Stimulated activated naive CD8-positive, alpha-beta T cell treated with anti-CD3 and anti-CD28 coated beads, Interleukin-15, Interleukin-2, amounts not matched to agents 100 ng/mL and 50 ng/mL, for 24 hours (primary cell): ENCODE data around the gene RNF144A.
A peak's percentile ranks its signal among the peaks of the same experiment; 100 is the strongest.

Experiments
- H3K27ac Mint-ChIP-seq: one replicate; pipeline ENCODE4 v1.8.0; 2021; ENCODE audit warnings: mild to moderate bottlenecking, mixed read lengths
- H3K27me3 Mint-ChIP-seq: one replicate; pipeline ENCODE4 v1.8.0; 2021; ENCODE audit warnings: mixed read lengths
- H3K36me3 Mint-ChIP-seq: one replicate; pipeline ENCODE4 v1.8.0; 2021; ENCODE audit warnings: low read depth, mixed read lengths
- H3K4me1 Mint-ChIP-seq: one replicate; pipeline ENCODE4 v1.8.0; 2021; ENCODE audit warnings: low read depth, mixed read lengths
- H3K4me3 Mint-ChIP-seq: one replicate; pipeline ENCODE4 v1.8.0; 2021; ENCODE audit warnings: mild to moderate bottlenecking, mixed read lengths
- H3K9me3 Mint-ChIP-seq: one replicate; pipeline ENCODE4 v1.8.0; 2021; ENCODE audit warnings: mixed read lengths

Gene RNF144A

DNA sequence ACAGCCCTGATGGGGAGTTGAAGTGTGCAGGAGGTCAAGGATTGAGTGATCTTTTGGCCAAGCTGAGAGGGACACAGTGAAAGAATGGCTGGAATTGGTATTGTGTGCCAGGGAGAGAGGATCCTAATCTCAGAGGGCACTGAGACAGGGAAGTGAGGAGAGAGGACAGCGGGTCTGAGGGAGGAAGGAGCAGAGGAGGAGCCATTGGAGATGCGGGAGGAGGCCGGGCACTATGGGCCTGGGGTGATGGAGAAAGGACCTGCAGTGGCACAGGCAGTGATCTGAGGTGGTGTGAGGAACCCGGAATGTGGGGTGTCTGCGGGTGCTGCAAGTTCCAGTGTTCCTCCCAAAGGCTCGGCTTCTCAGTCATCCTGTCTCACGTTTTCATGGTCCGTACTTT lies 26.8 kb downstream of the RNF144A start:
- no peaks in the 10 kb centered on the region for H3K9me3 Mint-ChIP-seq
- peaks cover 43% of the 10 kb centered on the region for H3K36me3 Mint-ChIP-seq
- H3K27me3 Mint-ChIP-seq = no peaks in the 10 kb centered on the region
- no peak overlapping the region for H3K4me3 Mint-ChIP-seq
- H3K27ac Mint-ChIP-seq = no peak overlapping the region
- peaks cover 43% of the 10 kb centered on the region for H3K4me1 Mint-ChIP-seq

DNA sequence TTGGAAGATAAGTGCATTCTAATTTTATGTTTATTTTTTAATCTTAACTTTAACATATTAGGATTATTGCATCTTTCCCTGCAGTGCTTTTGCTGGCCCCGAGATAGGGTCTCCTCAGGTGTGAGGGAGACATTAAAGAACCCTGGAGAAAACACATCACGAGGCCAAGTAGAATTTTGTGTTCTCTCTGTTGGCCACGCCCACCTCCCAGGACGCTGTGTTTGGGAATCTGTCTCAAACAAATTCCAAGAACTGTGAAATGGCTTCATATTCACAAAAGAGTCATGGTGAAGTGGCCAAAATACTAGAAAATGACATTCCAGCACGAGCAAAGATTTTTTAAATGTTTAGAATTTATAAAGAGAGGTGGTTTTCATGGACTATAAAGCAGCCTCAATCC lies 27.3 kb downstream of the RNF144A start:
- Mint-ChIP-seq H3K9me3 (no peaks in the 10 kb centered on the region), H3K36me3 (peaks cover 45% of the 10 kb centered on the region), H3K4me3 (no peak overlapping the region), H3K4me1 (peaks cover 41% of the 10 kb centered on the region), H3K27me3 (no peaks in the 10 kb centered on the region), H3K27ac (no peak overlapping the region)

DNA sequence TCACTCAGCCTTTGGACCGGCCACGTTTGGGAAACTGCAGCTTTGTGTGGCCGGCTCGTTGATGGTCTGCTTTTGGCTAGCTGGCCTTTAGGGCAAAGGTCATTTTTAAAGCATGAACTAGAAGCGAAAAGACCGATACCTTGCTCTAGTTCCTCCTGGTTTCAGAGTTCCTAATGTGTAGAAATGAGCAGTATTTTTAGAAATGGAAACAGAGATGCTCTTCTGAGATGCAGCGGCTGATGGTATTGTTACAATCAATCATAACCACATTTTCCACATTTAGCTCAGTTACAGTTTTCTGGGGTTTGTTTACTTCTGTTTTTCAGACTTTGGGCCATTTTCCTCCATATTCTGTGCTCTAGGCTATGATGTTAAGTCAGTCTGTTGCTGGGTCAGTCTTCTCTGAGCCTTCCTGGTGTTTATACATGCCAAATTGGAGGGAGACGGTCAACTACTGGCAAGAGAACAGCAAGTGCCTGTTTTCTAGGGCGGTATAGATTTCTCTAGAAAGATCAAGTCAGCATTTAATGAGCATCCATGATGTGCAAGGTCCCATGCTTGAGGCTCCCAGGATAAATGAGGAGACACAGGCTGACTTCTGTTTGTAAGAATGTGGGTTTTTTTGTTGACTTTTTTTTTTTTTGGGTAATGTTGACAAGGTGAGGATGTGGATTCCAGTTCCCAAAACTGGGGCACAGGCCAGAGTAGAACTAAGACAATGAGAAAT lies 28.0 kb downstream of the RNF144A start:
- Mint-ChIP-seq H3K27me3 (no peaks in the 10 kb centered on the region), H3K36me3 (peaks cover 49% of the 10 kb centered on the region), H3K9me3 (no peaks in the 10 kb centered on the region), H3K4me1 (peaks cover 44% of the 10 kb centered on the region), H3K4me3 (no peak overlapping the region), H3K27ac (peak overlapping the region; percentile 54)

DNA sequence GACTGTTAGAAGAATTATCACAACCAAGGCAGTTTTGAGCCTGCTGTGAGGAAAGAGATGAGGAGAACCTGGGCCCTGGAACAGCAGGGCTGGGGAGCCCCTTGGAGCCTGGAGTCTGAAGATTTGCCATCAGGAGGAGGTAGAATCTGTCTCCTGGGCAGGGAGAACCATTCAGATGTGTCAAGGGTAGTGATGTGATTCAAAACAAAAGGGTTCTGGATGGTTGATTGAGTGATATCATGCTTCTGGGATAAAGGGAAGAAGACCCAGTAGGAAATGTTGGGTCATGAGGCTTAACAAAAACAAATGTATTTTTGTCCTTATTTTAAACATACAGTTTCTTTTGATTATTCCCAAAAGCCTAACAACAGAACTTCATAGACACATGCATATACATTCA lies 28.6 kb downstream of the RNF144A start:
- Mint-ChIP-seq H3K4me3 (no peak overlapping the region), H3K27me3 (no peaks in the 10 kb centered on the region), H3K4me1 (peaks cover 49% of the 10 kb centered on the region), H3K9me3 (no peaks in the 10 kb centered on the region), H3K27ac (peak overlapping the region; percentile 54), H3K36me3 (peaks cover 49% of the 10 kb centered on the region)

DNA sequence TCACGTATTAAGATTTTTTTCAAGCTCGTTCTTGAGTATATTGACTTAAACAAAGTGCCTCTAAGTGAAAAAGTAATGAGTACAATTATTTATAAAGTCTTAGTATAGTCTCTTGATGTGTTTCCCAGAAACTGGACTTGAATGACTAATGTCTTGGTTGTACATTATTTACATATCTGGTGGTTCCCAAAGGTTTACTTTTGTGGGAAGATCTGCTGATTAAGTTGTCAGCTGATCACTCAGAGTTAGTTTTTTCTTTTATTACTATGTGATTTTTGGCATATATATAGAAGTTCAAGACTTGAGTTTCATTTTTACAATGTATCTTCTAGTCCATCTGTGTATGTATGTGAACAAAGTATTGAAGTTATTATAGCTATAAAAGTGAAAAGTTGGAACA lies 29.5 kb downstream of the RNF144A start:
- Mint-ChIP-seq H3K9me3 (no peaks in the 10 kb centered on the region), H3K4me1 (peaks cover 54% of the 10 kb centered on the region), H3K27me3 (no peaks in the 10 kb centered on the region), H3K4me3 (no peak overlapping the region), H3K36me3 (peaks cover 43% of the 10 kb centered on the region), H3K27ac (no peak overlapping the region)

DNA sequence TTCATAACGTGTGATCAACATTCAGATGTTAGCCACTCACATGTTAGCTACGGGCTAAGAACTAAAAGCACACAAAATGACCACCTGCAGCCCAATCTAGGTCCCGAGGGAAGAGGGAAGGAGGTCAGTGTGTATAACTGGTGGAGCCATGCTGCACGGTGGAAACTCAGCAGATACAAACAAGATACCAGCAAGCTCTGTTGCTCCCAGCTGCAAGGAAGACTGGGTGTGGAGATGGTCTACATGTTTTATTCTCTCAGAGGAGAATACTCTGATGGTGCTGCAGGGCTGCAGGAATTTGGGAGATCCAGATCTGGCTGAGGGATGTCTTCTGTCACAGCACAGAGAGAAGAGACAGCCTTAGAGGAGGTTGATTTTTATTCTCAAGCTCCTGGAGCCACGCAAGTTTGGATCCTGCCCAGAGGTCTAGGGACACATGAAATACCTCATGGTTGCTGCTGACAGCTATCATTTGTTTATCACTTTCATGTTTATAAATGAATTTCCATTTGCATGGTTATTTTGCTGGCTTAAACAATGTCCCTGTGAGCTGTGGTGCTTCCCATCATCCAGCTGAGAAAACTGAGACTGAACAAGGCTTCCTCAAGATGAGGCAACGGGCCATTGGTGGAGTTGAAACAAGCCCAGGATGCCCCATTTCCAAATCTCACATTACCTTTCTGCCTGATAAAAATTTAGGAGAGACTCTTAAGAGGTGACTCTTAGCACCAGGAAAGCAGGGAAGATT lies 30.9 kb downstream of the RNF144A start:
- peaks cover 51% of the 10 kb centered on the region for H3K4me1 Mint-ChIP-seq
- no peaks in the 10 kb centered on the region for H3K9me3 Mint-ChIP-seq
- H3K27me3 Mint-ChIP-seq = no peaks in the 10 kb centered on the region
- H3K27ac Mint-ChIP-seq = no peak overlapping the region
- H3K4me3 Mint-ChIP-seq = no peak overlapping the region
- peaks cover 32% of the 10 kb centered on the region for H3K36me3 Mint-ChIP-seq

DNA sequence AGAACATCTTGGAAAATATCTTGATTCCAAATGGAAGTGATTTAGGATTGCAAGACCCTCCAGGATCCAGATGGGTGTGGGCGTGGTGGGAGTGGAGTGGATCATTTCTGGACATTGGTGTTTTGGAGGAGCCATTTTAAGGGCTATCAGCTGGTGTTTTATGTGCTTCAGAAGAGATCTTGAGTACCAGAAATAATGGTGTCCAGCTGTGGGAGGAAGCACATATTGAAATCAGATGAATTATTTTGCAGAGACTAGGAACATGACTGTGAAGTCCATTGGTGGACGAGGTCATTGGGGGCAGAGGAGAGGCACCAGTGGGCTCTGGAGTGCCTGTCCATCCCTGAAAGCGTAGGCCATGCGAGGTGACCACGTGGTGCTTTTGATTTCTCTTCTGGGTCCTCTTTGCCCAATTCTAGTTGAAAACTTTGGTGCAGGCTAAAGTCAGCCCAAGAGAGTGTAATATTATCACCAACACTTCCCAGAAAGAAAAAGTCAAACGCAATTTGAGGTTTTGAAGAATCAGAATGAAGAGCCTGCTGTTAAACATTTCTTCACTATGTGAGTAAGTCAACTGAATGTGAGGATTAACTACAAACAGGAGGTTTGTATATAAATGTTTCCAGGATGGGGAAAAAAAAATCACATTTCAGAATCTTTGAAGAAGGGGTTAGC lies 31.6 kb downstream of the RNF144A start:
- Mint-ChIP-seq H3K4me3 (no peak overlapping the region), H3K27ac (no peak overlapping the region), H3K27me3 (no peaks in the 10 kb centered on the region), H3K9me3 (no peaks in the 10 kb centered on the region), H3K36me3 (peaks cover 25% of the 10 kb centered on the region), H3K4me1 (peaks cover 44% of the 10 kb centered on the region)

DNA sequence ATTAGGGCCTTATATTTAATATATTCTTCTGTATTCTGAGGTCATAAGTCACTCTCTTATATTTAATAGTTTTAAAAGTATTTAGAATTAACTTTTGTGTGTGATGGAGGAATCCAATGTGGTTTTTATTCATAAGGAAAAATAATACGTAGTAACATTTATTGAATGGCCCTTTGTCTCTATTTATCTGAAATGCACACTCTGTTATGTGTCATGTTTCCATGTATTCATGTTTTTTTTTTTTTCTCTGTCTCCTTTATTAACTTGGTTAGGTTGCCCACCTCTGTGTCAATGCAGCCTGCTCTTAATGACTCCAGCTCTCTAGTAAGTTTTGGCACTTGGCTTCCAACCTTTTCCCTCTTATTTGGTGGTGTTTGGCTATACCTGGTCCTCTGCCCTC lies 33.8 kb downstream of the RNF144A start:
- Mint-ChIP-seq H3K27ac (no peak overlapping the region), H3K27me3 (no peaks in the 10 kb centered on the region), H3K4me1 (peaks cover 35% of the 10 kb centered on the region), H3K4me3 (no peak overlapping the region), H3K36me3 (peaks cover 19% of the 10 kb centered on the region), H3K9me3 (no peaks in the 10 kb centered on the region)

DNA sequence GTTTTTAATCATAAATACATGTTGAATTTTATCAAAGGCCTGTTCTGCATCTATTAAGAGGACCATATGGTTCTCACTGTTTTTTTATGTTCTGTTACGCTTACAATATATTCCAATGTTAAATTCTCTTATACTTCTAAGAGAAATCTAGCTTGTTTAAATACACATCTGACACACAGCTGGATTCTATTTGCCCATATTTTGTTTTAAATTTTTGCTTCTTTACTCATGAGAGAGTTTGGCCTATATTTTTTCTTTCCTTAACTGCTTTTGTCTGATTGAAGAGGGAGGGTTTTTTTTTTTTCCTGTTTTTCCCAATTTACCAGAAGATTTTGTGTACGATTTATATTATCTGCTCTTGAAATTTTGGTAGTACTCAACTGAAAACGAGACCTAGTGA lies 34.9 kb downstream of the RNF144A start:
- peaks cover 38% of the 10 kb centered on the region for H3K4me1 Mint-ChIP-seq
- peaks cover 19% of the 10 kb centered on the region for H3K36me3 Mint-ChIP-seq
- H3K27ac Mint-ChIP-seq = no peak overlapping the region
- no peaks in the 10 kb centered on the region for H3K9me3 Mint-ChIP-seq
- H3K27me3 Mint-ChIP-seq = no peaks in the 10 kb centered on the region
- no peak overlapping the region for H3K4me3 Mint-ChIP-seq

DNA sequence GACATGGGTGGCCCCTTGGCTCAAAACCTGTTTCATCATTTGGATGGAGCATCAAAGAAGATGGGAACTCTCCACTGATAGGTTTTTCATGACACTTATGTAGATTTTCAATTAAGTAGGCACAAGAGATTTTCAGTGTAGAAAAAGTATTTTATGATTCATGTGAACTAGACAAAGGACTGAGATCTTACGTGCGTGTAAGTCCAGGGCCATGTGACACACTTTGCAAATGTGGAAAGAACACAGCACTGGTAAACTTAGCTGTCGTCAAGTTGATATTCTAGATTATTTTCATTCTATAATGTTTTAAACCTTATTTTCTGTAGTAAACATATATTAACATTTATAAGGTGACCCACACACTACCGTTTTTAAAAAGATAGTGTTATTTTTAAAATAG lies 37.4 kb downstream of the RNF144A start:
- peaks cover 7% of the 10 kb centered on the region for H3K36me3 Mint-ChIP-seq
- H3K9me3 Mint-ChIP-seq = no peaks in the 10 kb centered on the region
- no peak overlapping the region for H3K4me3 Mint-ChIP-seq
- H3K27ac Mint-ChIP-seq = no peak overlapping the region
- peaks cover 41% of the 10 kb centered on the region for H3K4me1 Mint-ChIP-seq
- H3K27me3 Mint-ChIP-seq = no peaks in the 10 kb centered on the region

DNA sequence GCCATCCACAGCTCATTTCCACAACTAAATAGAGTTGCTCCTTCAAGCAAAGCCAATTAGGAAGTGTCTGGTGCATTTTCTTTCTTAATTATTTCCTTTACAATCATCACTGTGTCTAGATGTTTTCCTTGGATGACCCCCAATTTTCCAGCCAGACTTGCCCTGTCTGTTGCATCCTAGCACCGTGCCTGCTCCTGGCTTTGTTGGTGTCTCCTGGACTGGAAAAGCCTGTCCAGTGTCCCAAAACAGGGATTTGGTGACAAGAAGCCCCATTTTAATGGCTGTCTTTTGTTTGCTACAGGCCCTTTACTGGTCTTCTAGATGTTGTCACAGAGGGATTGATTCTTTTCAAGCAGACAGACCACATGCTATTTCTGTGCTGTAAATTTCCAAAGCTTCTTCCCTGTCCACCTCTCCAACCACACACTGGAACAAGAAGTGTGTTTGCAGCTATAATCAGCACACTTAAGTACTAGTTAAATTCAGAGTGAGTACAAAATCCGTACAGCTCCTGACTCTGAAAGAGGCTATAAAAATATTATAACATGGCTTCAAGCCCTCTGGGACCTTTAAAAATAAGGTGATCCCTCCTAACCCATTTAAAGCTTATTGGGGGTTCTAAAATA lies 38.4 kb downstream of the RNF144A start:
- Mint-ChIP-seq H3K36me3 (peaks cover 4% of the 10 kb centered on the region), H3K9me3 (no peaks in the 10 kb centered on the region), H3K4me3 (no peak overlapping the region), H3K4me1 (peaks cover 45% of the 10 kb centered on the region), H3K27ac (no peak overlapping the region), H3K27me3 (no peaks in the 10 kb centered on the region)

DNA sequence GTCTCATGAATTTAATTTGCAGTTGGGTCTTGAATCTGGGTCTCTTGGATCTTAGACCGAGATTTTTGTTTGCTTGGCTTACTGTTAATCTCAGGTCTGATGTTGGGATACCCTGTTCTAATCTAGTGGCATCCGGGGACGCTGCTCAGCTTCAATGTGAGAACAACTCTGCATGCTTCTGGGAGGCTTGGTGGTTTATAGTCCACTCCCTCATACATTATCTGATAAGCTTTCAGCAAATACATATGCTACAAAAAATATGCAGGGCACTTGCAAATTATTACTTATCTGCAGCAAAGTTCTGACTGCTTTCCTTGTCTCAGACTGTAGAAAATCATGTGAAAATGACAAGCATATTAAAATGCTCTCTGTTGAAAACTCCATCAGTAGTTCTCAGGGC lies 39.4 kb downstream of the RNF144A start:
- Mint-ChIP-seq H3K27ac (no peak overlapping the region), H3K36me3 (peaks cover 4% of the 10 kb centered on the region), H3K4me3 (no peak overlapping the region), H3K4me1 (peaks cover 41% of the 10 kb centered on the region), H3K9me3 (no peaks in the 10 kb centered on the region), H3K27me3 (no peaks in the 10 kb centered on the region)

DNA sequence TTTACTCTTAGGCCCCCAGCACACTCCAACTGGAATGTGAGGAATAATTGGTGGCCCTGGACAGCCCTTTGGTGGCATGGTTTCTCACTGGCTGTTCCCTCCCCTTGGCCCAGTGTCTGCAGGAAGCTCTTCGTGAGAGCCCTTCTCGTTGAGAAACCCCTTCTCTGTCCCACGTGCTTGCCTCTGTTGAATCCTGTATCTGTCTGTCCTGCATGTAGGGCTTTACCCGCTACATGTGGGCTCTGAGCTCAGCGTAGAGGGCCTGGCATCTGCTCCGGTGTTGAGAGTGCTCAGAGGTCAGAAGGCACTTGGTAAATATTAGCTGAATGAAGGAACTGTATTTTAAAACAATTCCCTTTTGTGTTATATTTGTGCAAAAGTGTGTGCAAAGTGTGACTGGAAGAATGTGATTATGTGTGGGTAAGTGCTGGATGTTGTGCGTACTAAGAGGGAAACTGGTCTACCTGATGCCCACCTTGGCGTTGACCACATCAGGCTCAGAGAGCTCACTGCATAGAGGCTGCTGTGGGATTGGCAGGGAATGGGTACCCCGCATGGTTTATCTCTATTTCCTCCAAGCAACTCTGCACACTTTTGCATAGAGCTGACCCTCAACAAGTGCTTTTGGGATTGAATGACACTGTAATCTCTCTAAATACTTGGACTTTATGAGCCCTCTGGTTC lies 40.0 kb downstream of the RNF144A start:
- Mint-ChIP-seq H3K27ac (no peak overlapping the region), H3K4me3 (no peak overlapping the region), H3K9me3 (no peaks in the 10 kb centered on the region), H3K36me3 (peaks cover 8% of the 10 kb centered on the region), H3K4me1 (peaks cover 41% of the 10 kb centered on the region), H3K27me3 (no peaks in the 10 kb centered on the region)

DNA sequence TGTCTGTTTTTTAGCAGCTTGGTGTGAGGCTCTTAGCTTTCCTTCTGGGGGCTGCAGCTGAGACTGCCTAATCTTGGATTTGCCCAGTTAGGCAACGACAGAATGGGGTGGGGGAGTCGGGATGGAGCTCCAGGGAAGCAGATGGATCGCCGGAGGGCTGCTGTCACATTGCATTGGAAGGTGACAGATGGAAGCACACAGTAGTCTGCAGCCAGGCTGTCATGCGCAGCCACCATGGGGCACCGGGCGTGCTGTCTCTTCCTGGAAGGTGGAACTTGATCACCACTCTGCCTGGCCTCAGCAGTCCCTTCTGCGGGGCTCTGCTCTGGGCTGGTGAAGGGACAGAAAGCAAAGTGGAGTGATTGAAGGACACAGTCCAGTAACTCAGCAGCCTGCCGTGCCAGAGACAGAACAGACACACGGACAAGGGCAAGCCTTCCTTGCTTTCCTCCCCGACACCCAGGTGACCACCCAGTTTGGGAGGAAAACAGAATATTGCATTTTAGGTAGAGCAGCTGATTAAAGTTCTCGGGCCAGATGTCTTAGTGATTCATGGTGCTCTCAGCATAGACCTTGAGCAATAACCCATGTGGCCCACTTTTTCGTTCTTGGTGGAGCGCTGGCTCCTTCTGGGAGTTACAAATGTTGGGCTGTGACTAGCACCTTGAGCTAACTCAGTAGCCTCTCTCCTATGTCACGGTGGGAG lies 40.9 kb downstream of the RNF144A start:
- peaks cover 14% of the 10 kb centered on the region for H3K36me3 Mint-ChIP-seq
- H3K4me1 Mint-ChIP-seq = peaks cover 41% of the 10 kb centered on the region
- H3K27me3 Mint-ChIP-seq = no peaks in the 10 kb centered on the region
- H3K27ac Mint-ChIP-seq = no peak overlapping the region
- H3K9me3 Mint-ChIP-seq = no peaks in the 10 kb centered on the region
- H3K4me3 Mint-ChIP-seq = no peak overlapping the region
